ENCODE data around the gene DPP4.

The DPP4 gene

DNA sequence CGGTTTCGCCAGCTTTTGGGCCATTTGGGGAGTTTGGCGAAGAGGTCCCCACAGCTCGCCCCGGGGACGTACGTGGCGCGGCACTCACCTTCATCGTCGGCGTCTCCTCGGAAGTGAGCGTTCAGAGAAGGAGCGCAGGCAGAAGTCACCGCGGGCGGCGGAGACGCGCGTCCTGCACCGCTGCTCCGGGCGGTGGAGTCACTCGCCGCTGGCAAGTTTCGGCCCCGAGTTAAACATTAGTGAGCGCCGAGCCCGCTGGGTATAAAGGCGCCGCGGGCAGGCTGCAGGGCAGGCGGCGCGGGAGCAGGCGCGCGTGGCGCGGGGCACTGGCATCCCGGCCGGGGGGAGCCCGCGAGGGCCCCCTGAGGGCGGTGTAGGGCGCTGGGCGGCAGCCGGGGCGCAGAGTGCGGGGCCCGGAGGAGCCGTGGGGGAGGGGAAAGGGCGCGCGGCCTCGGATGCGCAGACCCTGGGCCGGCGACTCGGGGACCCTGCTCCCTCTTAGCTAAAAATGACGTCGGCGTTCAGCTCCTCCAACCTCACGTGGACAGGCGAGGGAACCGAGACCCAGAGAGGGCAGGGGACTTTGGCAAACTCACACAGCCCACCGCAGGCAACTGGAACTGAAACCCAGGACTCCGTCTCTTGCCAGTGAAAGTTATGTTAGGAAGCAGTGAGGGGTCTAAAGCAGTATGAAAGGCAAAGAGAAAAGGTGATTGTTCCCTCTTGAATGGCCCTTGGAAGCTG is at the start of gene DPP4:
DPP4 (minus strand) TSS at position 328 of the 744 bp plus-strand sequence; CDS start at position 94, 234 bp downstream.
- peak; percentile 47 for DNase-seq

DNA sequence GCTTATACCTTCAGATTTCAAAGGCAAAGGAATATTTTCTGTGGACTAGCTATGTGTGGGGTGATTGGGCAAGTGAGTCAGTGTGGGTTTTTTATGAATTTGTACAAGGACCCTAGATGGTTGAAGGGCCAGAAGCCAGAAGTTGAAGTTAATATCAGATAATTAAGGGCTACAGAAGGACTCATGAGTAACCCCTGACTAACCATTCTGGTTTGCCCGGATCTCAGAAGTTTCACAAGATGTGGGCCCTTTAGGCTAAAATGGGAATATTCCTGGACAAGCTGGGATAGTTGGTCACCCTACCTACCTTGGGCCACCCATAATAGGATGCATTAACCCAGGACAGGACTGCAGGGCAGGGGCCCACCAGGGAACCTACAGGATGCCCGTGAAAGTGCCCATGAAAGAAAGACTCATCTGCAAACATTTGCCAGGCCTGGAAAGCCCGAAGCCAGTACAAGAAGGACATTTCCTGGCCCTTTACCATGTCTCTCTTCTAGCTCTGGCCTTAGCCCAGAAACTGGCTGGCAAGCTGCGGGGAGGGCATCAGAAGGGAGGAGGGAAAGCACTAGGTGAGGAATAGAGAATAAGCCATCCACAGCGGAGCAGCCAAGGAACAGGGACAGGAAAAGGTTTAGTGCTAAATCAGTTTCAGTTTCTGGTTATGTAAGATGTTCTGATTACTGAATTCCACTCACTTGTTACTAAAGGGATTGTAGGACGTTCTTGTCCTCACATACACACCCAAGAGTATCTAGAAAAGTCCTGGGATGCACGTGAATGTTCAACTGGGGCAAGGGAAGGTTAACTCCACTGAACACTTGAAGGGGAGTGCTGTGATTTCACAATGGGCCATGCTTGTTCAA is 44.4 kb upstream of the DPP4 start:
- DNase-seq, result no peak

DNA sequence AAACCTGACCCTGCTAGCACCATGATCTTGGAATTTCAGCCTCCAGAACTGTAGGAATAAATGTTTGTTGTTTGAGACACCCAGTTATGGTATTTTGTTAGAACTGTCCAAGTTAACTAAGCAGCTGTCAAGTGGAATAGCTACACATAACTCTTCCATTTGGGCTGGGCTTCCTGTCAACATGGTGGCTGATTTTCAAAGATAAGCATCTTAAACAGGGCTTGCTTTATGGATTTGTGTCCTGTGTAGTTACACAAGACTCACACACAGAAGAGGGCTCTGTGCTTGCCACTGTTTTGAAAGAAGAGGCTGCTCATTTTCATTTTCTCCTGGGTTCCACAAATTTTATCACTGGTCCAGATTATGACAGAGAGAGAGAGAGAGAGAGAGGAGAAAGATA is 42.3 kb upstream of the DPP4 start:
- no peak for DNase-seq

DNA sequence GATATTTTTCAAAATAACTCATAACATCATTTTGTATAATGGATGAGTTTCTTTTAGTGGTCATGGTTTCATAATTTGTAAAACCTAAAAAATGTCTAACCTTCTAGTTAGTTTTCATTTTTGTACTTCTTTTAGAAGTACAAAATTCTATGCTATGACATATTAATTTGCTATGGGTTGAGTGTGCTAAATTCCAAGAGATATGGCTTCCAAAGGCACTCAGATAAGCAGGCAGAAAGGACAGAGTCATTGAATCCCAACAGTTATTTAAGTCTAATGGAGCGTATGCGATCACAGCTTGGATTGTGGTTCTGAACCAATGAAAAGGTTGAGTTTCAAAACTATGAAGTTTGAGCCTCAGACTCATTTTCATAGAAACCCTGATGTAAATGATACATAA is 41.1 kb upstream of the DPP4 start:
- DNase-seq, result no peak

DNA sequence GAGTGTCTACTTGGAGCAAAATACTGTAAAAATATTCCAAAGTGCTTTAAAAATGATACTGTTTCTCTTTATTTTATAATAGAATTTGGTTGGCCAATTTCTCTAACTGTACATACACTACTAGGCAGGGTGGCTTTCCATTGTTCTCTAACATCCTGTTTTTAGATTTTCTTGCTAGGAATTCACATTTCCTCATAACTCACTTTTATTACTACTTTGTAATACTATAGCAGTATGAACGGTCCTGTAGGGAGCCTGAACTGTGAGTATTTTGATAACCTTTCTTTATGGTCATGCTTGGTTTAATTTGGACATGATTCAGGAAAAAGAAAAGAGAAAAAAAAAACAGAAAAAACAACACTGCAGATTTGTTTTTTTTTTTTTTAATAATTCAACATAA is 40.3 kb upstream of the DPP4 start:
- DNase-seq, result no peak

DNA sequence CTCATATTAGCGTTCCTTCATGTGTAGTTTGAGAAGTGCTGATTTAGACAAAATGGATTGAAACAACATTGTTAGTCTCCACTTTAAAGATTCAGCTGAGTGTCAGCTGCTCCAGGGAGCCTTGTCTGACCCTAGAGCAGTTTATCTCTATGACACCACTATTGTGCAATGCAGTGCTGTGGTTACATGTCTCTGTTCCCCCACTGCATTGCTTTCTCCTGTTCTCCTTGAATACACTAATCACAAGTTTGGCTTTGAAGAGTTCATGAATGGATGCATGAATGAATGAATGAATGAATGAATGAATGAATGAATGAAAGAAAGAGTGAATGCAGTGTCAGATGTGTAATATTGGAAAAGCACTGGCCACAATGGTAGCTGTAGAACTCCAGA is 39.8 kb upstream of the DPP4 start:
- no peak for DNase-seq

GRCh38 chr2:162113088-162113775 is 39.2 kb upstream of the DPP4 start:
- DNase-seq, result no peak

DNA sequence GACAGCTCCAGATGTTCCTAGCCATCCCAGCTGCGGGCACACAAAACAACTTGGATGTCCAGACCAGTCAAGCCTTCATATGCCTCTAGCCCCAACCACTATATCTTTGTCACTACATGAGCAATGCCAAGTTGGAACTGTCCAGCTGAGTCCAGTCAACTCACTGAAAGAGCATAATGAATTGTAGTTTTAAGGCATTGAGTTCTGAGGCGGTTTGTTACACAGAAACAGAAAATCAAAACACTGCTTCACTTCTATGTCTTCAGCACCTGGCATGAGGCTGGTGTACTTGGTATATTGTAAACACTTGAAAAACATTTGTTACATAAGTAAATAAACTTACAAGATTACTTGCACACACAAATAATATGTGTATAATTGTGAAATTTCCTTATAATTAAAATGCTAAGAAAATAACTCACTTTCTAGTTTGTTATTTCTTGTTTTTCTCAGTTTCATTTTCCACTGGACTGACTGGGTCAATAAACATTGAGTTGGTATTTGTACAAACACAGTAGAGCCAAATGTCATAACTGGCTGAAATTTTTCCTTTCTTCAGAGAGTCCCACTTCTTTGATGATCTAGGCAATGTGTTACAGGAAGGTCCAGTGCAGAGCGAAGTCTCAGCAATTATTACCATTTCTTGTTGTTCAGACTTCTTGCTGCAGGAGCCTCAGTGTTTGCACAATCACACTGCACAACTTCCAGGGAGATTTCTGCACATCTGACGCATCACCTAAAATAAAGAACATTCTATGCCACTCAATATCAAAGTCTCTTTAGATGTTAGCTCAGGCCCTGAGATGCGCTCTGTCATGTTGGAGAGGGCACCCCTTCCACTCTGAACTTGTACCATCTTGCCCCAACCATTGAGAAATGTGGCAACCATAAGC is 38.2 kb upstream of the DPP4 start:
- DNase-seq, result no peak

- DNase-seq, result no peak
Measured at GRCh38 chr2:162107361-162107901, 33.4 kb upstream of the DPP4 start.

GRCh38 chr2:162106746-162107145 is 32.7 kb upstream of the DPP4 start:
- no peak for DNase-seq

DNA sequence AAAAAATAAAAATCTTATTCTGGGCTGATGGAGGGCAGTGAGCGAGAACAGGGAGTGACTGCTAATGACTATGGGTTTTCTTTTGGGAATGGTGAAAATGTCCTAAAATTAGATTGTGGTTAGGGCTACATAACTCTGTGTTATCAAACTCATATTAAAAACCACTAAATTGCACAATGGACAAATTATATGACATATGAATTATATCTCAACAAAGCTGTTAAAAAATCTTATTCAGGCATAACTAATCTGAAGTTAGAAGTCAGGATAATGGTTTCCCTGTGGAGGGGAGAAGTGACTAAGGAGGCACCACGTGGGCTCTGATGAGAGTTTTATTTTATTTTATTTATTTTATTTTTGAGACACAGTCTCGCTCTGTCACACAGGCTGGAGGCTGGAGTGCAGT is 32.1 kb upstream of the DPP4 start:
- no peak for DNase-seq

DNA sequence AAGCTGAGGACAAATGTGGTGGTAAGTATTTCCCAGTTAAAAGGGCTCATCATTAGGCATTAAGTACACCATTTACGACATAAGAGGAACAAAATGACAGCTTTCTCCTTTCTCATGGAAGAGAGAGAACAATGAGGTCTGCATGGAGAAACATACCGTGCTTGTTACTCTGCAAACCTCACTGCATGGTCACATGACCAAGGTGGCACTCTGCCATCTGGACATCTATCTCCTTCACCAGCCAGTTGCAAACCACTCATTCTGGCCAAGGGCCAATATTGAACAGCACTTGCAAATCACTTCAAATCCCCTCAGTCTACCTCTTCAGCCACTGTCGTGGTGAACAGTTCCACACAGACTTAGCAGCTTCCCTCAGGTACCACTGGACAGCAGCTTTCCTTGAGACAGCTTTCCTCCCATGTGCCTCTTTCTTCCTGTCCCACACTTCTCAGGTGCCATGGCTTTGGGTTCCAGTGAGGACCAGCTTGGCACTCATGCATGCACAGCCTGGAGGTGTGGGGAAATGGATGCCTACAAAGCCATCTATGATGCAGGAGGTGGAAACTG is 29.5 kb upstream of the DPP4 start:
- no peak for DNase-seq

DNA sequence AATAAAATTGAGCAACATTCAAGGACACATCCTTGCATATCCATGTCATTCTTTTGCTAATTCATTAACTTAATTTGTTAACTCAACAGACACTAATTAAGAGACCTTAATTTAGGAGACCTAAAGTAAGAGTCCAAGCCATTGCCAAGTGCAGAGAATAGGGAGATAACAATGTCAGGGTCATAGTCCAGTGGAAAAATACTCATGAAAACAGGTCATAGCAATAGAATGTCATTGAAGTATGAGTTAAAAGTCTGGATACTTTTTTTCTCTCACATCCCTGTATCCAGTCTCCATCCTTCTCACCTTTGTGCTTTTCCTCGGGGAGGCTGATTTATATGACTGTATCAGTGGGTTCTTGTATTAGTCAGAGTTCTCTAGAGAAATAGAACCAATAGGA is 26.6 kb upstream of the DPP4 start:
- no peak for DNase-seq

DNA sequence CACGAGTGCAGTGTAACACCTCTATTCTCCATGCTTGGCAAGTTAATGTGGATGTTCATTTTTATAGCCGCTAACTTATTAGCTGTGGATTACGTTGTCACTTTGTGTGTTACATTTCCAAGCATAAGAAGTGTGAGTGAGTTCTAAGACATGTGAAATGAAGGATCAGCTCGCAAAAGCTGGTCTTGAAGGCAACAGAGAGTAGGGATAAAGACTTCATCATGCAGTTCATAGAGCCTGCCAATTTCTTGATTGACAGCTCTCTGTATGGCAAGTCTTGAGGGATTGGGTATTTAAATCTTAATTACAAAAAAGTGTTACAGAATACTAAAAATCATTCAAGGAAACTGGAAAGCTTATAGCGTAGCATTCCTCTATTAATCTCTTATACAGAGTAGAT is 25.8 kb upstream of the DPP4 start:
- DNase-seq, result no peak

DNA sequence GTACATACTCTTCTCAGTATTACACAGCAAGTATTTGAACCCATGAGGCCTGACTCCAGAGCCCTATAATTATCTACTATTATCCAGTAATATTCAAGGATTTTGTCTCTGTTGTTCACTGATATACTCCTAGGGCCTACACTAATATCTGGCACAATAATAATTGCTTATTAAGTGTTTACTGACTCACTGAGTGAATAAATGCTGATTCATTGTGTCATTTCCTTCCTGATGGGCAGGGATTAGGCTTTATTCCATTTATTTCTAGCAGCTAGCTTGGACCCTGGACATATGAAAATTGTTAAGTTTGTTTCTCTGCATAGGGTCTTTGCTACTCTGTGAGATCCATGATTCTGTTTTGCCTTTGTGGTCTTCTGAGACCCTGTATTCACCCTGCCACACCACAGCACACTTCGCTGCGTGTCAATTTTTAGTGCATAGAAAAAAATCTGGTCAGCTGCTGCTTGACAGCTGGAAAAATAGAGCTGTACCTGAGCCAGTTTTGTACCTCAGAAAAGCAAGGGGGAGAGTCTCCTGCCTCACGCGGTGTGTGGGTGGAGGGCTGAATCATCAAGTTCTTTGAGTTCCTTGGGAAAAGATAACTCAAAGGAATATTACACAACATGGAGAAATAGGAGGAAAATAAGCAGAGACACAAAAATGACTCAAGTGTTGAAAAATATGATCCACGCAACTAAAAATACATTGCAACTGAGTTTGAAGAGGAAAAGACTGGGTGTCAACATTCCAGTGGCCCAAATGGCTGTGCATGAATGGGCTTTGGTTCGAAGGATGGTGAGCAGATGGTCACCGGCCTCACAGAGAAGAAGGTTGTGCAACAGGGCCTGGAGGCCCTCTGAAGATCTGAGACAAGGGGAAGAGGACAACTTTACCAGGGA is 18.9 kb upstream of the DPP4 start:
- DNase-seq, result no peak

DNA sequence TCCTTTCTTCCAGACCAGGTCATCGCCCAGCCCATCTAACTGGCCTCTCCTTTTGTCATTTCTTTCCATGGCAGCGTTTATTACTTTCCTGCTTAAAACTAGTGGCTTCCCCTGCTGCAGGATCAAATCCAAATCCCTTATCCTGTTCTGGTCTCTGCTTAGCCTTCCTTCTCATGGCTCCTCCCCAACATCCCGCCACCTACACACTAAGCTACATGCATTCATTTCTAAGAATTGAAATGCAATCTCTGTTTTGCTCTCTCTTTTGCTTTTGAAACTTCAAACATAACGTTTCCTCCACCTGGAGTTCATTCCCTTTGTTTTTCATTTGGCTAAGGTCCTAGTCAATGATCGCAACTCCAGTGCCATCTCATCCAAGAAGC is 18.0 kb upstream of the DPP4 start:
- no peak for DNase-seq

GRCh38 chr2:162091325-162092007 is 17.5 kb upstream of the DPP4 start:
- DNase-seq, result no peak

DNA sequence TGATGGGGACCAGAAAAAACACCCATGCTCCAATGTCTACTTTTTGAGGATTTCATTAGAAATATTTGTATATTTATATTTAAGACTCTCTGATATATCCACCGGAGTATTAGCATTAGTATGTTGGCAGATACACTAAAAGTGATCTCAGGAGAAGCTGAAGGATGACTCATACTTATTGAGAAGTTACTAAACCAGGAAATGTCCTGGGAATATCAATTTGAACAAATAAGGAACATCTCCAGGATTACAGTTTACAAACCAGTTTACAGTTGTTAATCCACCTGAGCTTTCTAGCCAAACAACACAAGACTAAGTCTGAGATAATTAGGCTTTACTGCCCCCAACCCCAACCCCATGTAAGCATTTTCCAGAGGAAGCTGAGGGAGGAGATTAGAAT is 16.1 kb upstream of the DPP4 start:
- no peak for DNase-seq

DNA sequence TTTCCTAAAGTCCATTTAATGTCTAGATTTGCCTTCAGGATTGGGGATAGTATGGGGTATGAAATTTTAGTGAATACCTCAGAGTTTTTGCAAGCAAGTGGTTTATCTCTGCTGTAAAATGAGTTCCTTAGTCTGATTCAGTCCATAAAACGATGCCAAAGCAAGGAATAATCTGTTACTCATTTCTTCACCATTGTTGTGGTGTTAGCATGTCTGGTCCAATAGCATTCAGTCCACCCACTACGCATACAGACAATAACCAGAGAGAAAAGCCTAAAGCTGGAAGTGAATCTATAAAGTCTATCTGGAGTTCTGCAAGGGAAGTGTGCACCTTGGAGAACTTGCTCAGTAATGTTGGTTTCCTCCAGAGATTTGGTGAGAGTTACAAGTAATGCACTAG is 12.9 kb upstream of the DPP4 start:
- no peak for DNase-seq
